ENCODE results near the gene TPR. TPM values are rescaled to one million over a fixed set of nuclear protein-coding genes. Genes with fewer than 3 reads are reported as not detected.

The TPR gene
- total RNA-seq, 4 donors from 2014 or later: 77.8 to 117 (median 82.9) TPM

GRCh38 chr1:186297439-186298045 is 77.5 kb downstream of the TPR start:
- no peak for DNase-seq (ENCODE audit: low spot score in 2 of 2)
- Histone ChIP-seq H3K9me3 (no peaks in the 10 kb centered on the region), H3K27ac (no peak overlapping the region), H3K27me3 (no peaks in the 10 kb centered on the region), H3K36me3 (no peaks in the 10 kb centered on the region), H3K4me3 (no peak overlapping the region), H3K4me1 (peaks cover 6% of the 10 kb centered on the region)
- TF ChIP-seq CTCF (IDR thresholded peaks at IDR 0.05) (no peak), EP300 (IDR thresholded peaks at IDR 0.05) (no peak), POLR2A (IDR thresholded peaks at IDR 0.05) (no peak), POLR2AphosphoS5 (IDR thresholded peaks at IDR 0.05) (no peak)
- WGBS: 73% methylated on average over 3 of the region's 3 CpGs

GRCh38 chr1:186295980-186296379 is 79.1 kb downstream of the TPR start, which contains the start of gene PRG4:
Gene PRG4, plus strand, starts transcription at chr1:186296279.
- Histone ChIP-seq H3K27ac (no peak within 1 kb of the TSS), H3K4me1 (no peaks in the 10 kb centered on the region), H3K9me3 (no peaks in the 10 kb centered on the region), H3K4me3 (no peak within 1 kb of the TSS), H3K27me3 (no peaks in the 10 kb centered on the region), H3K36me3 (no peaks in the 10 kb centered on the region)
- no peak for TF ChIP-seq POLR2A (IDR thresholded peaks at IDR 0.05)
- DNase-seq (ENCODE audit: low spot score in 2 of 2): no peak
- 55% methylated on average over 3 of the region's 3 CpGs for WGBS

GRCh38 chr1:186292875-186293274 is 82.2 kb downstream of the TPR start:
- Histone ChIP-seq H3K4me1 (no peaks in the 10 kb centered on the region), H3K4me3 (no peak overlapping the region), H3K27ac (no peak overlapping the region), H3K9me3 (no peaks in the 10 kb centered on the region), H3K27me3 (no peaks in the 10 kb centered on the region), H3K36me3 (no peaks in the 10 kb centered on the region)
- 79% methylated on average over 1 of the region's 1 CpG for WGBS
- TF ChIP-seq POLR2A (IDR thresholded peaks at IDR 0.05) (no peak), CTCF (IDR thresholded peaks at IDR 0.05) (no peak), POLR2AphosphoS5 (IDR thresholded peaks at IDR 0.05) (no peak), EP300 (IDR thresholded peaks at IDR 0.05) (no peak)
- DNase-seq (ENCODE audit: low spot score in 2 of 2): no peak

GRCh38 chr1:186291271-186291670 is 83.8 kb downstream of the TPR start:
- Histone ChIP-seq H3K4me1 (no peaks in the 10 kb centered on the region), H3K27ac (no peak overlapping the region), H3K36me3 (no peaks in the 10 kb centered on the region), H3K27me3 (no peaks in the 10 kb centered on the region), H3K4me3 (no peak overlapping the region), H3K9me3 (no peaks in the 10 kb centered on the region)
- TF ChIP-seq CTCF (IDR thresholded peaks at IDR 0.05): no peak
- no peak for TF ChIP-seq POLR2AphosphoS5 (IDR thresholded peaks at IDR 0.05)
- TF ChIP-seq EP300 (IDR thresholded peaks at IDR 0.05): no peak
- no peak for TF ChIP-seq POLR2A (IDR thresholded peaks at IDR 0.05)
- DNase-seq (ENCODE audit: low spot score in 2 of 2): no peak
- WGBS: 49% methylated on average over 2 of the region's 2 CpGs

GRCh38 chr1:186289943-186290545 is 85.0 kb downstream of the TPR start:
- Histone ChIP-seq H3K36me3 (no peaks in the 10 kb centered on the region), H3K4me3 (no peak overlapping the region), H3K27ac (no peak overlapping the region), H3K27me3 (no peaks in the 10 kb centered on the region), H3K4me1 (no peaks in the 10 kb centered on the region), H3K9me3 (no peaks in the 10 kb centered on the region)
- no peak for DNase-seq (ENCODE audit: low spot score in 2 of 2)
- TF ChIP-seq POLR2A (IDR thresholded peaks at IDR 0.05): no peak
- TF ChIP-seq POLR2AphosphoS5 (IDR thresholded peaks at IDR 0.05): no peak
- no peak for TF ChIP-seq EP300 (IDR thresholded peaks at IDR 0.05)
- no peak for TF ChIP-seq CTCF (IDR thresholded peaks at IDR 0.05)
- WGBS: 80% methylated on average over 4 of the region's 4 CpGs
